AG08396 (cell line): ENCODE results near the gene TRPM4.
A peak's percentile ranks its signal among the peaks of the same experiment; 100 is the strongest.
"Not testable (repeated sequence)": the region's sequence is repeated elsewhere in the genome, so short reads cannot be mapped to it uniquely, and the experiment has no call there.

Experiments
- DNase-seq: peaks from one replicate; pipeline ENCODE4 v3.0.0; 2012; ENCODE audit warnings: low spot score, mixed read lengths

Gene TRPM4

DNA sequence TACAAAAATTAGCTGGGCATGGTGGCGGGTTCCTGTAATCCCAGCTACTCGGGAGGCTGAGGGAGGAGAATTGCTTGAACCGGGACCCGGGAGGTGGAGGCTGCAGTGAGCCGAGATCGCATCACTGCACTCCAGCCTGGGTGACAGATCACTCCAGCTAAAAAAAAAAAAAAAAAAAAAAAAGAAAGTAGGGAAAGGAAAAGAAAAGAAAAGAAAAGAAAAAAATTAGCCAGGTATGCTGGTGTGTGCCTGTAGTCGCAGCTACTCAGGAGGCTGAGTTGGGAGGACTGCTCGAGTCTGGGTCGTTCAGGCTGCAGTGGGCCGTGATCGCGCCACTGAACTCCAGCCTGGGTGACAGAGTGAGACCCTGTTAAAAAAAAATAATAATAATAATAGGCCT, 30.4 kb upstream of the TRPM4 start:
- not testable (repeated sequence) for DNase-seq

DNA sequence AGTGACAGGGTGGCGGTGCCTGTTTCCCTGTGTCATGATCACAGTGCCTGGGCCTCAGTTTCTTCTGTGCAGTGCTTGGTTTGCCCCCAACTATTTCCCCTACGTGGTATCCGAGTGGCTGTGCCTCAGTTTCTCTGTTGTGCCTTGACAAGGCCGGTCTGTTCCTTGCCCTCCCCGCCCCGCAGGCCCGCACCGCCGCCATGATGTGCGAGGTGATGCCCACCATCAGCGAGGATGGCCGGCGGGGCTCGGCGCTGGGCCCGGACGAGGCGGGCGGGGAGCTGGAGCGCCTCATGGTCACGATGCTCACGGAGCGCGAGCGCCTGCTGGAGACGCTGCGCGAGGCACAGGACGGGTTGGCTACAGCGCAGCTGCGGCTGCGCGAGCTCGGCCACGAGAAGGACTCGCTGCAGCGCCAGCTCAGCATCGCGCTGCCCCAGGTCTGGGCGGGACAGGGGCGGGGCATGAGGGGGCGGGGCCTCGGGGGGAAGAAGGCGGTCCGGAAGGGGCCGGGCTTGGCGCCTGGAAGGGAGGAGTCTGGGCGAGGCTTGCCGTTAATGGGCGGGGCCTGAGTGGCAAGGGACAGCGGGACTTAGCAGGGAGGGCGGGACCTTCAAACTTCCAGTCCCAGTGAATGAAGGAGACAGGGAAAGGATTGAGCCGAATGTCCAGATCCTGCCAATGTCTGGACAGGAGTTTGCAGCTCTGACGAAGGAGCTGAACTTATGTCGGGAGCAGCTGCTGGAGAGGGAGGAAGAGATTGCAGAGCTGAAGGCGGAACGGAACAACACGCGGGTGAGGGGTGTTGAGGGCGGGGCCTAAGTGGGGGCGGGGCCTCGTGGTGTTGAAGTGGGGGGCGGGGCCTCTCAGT, 29.7 kb upstream of the TRPM4 start:
- peak; percentile 99 for DNase-seq

DNA sequence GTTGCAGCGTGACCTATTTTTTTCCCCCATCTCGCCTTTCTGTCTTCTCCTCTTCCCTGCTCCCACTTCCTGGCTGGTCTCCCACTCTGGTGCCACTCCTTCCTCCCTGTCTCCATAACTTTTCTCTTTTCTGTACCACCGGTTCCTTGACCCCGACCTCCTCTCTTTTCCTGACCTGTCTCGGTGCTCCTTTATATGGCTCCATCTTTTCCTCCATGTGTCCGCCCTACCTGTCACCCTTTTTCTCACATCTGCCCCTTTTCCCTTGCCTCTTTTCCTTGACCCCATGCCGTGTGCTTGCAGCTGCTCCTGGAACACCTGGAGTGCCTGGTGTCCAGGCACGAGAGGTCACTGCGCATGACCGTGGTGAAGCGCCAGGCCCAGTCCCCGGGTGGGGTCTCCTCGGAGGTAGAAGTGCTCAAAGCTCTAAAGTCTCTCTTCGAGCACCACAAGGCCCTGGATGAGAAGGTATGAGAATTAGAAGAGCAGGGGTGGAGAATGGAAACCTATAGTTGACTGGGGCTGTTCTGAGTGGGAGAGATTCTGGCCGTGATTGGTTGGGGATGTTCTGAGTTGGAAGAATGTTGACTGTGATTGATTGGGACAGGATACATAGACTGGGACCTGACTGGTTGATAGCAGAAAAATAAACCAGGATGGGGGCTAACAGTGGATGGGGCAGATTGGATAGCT, 28.9 kb upstream of the TRPM4 start:
- DNase-seq = no peak

DNA sequence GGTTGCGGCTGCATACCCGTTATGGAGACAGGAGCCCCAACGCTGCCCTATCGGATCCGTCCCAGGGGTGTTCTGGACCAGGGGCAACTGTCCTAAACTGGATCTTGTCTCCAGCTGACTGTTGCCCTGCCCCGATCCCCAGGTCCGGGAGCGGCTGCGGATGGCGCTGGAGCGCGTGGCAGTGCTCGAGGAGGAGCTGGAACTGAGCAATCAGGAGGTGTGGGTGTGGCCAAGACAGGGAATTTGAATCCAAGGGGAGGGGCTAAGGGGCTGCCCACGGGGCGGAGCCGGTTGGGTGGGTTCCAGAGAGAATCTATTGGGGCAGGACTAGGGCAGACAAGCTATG, 28.4 kb upstream of the TRPM4 start:
- no peak for DNase-seq

DNA sequence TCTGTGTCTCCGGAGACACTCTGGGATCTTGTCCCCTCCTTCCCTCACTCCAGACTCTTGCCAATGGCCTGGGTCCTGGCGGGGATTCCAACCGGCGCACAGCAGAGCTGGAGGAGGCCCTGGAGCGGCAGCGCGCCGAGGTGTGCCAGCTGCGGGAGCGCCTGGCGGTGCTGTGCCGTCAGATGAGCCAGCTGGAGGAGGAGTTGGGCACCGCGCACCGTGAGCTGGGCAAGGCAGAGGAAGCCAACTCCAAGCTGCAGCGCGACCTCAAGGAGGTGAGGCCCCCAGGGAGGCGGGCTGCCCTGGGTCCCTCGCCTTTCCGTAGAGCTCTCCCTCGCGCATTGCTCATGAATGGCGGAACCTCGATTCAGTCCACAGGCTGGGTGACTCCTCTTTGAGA, 27.3 kb upstream of the TRPM4 start:
- DNase-seq = no peak

DNA sequence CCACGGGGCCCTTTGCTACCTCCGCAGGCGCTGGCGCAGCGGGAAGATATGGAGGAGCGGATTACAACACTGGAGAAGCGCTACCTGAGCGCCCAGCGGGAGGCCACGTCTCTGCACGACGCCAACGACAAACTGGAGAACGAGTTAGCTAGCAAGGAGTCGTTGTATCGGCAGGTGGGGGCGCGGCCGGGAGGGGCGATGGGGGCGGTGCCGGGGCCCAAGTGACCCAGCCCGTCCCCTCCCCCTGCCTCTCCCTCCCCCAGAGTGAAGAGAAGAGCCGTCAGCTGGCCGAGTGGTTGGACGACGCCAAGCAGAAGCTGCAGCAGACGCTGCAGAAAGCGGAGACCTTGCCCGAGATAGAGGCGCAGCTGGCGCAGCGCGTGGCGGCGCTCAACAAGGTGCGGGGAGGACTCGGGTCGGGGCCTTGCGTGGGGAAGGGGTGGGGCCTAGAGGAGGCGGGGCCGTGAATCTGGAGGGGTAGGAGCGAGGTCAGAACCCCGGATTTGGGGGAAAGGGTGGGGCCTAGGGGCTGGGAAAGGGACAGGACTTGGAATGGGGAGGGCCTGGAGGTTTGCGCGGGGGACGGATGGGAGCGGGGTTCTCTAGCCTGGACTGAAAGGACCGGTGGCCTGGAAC, 24.5 kb upstream of the TRPM4 start:
- DNase-seq = no peak

DNA sequence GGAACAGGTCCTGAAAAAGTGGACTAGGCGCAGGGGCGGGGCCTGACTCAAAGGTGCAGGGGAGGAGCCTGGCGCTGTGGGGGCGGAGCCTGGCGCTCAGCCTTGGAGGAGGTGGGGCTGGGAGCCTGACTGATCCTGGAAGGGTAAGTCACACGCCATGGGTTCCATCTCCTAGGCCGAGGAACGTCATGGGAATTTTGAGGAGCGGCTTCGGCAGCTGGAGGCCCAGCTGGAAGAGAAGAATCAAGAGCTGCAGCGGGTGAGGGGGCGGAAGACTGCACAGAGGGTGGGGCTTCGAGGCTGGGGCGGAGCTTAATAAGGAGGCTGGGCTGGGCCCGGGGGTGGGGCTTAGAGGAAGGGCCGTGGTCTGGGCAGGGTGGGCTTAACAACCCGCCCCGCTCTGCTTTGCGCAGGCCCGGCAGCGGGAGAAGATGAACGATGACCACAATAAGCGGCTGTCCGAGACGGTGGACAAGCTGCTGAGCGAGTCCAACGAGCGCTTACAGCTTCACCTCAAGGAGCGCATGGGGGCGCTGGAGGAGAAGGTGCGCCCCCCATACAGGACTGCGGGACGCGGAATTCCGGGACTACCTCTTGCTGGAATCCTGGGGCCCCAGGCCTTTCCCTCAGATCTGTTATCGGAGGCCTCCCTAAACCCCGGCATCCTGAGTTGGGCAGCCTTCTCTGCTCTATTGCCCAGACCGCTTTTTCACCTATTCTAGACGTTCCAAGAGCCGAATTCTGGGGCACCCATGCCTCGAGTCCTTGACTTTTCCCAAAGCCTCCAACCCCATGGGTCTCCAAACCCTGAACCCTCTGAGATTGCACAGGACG, 23.8 kb upstream of the TRPM4 start:
- peak; percentile 73 for DNase-seq

DNA sequence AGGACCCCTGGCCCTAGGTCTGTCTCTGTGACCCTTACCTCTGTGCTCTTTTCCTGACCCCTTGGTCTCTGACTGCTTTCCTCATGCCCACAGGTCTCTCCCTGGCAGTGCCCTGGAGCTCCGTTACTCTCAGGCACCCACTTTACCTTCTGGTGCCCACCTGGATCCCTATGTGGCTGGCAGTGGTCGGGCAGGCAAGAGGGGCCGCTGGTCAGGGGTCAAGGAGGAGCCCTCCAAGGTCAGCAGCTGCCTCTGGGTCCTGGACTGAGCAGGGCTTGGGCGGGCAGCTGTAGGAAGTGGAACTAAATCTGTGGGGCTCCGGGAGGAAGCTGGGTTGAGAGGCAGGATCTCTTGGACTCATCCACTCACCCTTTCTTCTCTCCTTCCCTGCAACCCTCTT, 21.9 kb upstream of the TRPM4 start:
- no peak for DNase-seq

DNA sequence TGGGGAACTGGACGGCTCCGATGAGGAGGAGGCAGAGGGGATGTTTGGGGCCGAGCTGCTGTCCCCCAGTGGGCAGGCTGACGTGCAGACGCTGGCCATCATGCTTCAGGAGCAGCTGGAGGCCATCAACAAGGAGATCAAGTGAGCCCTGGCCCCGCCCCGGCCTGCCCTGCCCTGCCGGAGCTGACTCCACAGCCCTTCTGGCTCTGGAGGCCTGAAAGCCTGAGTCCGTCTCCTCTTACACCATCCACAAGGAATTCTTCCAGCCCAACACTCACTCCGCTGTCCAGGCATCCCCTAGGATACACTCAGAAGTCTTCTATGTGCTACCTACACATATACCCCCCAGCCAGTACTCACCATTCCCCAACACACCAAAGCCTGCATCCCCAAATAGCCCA, 20.8 kb upstream of the TRPM4 start:
- peak; percentile 78 for DNase-seq

DNA sequence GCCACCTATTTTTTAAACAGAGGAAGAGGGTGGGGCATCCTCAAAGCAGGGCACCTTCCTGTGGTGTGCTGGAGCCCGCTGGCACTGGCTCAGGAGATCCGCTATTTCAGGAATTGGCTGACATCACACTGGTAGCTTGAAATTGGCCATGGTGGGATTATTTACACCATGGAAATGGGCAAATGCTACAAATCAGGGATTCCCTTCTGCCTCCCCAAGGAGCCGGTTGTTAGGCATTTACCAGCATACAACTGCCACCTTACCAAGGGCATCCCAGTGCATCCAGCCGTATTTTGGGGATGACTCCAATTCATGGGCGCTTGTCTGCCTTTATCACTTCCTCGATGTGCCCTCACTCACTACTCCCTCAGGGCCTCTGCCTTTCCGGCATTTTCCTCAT, 16.6 kb upstream of the TRPM4 start:
- DNase-seq = no peak

DNA sequence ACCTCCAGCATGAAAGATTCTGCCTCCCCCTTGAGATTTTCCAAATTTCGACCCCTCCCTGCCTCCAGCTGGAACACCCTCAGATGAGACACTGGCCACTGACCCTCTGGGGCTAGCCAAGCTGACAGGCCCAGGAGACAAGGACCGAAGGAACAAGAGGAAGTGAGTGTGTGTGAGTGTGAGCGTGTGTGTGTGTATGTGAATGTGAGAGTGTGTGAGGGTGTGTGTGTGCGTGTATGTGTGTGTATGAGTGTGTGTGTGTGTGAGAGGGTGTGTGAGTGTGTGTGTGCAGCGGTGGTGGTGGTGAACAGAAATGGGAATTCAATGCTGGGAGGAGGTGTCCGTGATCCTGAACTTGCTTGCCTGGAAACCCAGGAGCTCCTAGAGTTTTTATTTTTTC, 16.2 kb upstream of the TRPM4 start:
- no peak for DNase-seq

DNA sequence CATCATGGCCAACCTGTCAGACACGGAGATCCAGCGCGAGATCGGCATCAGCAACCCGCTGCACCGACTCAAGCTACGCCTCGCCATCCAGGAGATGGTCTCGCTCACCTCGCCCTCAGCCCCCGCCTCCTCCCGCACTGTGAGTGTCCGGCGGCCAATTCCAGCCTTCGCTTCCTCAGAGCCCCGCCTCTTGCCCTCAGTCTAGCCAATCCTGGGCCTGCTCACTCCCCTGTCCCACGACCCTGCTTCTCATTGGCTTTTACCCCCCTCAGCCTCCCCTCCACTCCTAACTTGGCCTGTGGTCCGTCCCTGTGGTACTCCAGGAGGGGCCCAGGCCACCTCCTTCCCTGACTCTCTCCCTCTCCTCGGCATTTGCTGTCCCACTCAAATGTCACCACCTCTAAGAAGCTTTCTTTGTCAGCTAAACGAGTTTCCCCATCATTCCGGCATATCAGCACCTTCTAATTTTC, 14.7 kb upstream of the TRPM4 start:
- peak; percentile 96 for DNase-seq

DNA sequence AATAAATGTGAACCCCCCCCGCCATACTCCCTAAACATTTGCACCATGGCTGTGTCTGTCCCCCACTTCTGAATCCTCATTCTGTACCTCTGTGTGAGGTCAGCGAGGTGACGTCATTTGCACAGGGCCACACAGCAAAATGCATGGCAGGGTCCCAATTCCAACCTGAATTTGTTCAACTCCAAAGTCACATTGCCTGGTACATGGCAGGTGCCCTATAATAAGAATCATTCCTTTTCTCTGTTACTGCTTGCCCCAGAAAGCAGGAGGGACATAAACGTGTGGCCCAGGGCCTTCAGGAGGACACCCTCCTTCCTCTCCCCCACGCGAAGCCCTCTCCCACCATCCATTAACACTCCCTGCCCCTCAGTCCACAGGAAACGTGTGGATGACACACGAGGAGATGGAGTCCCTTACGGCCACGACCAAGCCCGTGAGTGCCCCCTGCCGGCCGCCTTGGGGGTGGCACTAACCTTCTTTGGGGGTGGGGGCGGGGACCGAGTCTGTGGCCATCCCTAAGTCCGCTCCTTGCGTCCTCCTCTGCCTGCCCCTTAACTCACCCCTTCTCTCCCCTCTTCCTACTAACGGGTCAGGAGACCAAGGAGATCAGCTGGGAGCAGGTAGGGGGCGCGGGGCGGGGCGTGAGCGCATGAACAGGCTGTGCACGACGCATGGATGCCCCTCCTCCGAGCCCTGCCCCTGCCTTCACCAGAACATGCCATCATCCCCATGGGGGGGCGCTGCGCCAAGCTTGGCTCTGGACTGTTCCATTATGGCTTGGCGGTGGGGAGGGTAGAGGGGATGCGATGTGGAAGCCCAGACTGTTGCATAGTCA, 11.8 kb upstream of the TRPM4 start:
- peak; percentile 82 for DNase-seq

DNA sequence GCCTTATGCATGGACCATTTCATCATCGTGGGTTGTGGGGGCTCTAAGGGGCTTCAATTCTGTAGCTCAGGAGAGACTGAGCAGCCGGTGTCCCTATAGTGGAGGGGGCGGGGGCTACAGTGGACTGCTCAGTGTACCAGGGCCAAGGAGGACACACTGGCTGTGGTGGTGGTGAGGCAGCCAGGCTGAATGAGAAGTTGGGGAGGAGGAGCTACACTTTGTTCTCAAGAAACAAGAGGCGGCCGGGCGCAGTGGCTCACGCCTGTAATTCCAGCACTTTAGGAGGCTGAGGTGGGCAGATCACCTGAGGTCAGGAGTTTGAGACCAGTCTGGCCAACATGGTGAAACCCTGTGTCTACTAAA, 11.2 kb upstream of the TRPM4 start:
- not testable (repeated sequence) for DNase-seq

DNA sequence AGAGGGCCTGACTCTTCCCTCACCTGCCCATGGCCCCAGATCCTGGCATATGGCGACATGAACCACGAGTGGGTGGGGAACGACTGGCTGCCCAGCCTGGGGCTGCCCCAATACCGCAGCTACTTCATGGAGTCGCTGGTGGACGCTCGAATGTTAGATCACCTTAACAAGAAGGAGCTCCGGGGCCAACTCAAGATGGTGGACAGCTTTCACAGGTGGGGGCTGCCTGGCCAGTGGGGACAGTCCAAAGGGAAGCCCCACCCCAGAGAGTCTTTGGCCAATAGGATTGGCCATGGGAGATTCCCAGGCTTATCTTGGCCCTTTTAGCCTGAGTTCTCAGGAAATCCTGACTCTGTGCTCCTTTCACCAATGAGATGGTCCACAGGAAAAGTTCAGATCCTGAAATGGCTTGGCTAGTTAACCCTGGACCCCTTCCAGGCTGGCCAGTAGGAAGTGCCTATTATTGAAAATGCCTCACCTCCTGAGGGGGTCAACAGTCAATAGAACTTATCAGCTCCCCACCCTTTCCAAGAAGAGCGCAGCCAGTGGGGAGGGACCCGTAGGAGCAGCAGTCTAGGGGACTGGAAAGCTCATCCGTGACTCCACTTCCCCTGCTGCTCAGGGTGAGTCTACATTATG, 9.4 kb upstream of the TRPM4 start:
- DNase-seq = no peak

DNA sequence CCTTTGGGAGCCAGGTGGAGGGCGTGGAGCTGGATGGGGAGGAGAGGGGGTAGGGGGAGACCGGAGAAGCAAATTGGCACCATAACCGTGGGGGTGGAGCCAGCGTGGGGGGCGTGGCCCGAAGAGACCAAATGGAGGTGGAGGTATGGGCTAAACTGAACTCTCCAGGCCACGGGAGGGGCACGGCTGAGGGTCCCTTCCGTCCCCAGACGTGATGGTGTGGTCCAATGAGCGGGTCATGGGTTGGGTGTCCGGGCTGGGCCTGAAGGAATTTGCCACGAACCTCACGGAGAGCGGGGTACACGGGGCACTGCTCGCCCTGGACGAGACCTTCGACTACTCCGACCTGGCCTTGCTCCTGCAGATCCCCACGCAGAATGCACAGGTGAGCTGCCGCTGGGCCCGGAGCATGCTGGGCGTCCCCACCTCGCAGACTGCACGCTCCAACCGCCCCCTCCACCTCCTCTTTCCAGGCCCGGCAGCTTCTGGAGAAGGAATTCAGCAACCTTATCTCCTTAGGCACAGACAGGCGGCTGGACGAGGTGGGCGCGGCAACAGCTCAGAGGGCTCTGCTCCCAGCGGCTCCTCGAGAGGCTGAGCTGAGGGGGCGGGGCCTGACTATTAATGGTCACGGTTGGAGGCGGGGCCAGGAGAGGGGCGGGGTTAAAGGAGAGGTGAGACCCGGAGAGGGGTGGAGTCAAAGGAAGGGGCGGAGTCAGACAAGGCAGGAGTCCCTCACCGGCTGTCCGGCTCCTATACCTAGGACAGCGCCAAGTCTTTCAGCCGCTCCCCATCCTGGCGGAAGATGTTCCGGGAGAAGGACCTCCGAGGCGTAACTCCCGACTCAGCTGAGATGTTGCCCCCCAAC, 8.6 kb upstream of the TRPM4 start:
- peak; percentile 94 for DNase-seq

DNA sequence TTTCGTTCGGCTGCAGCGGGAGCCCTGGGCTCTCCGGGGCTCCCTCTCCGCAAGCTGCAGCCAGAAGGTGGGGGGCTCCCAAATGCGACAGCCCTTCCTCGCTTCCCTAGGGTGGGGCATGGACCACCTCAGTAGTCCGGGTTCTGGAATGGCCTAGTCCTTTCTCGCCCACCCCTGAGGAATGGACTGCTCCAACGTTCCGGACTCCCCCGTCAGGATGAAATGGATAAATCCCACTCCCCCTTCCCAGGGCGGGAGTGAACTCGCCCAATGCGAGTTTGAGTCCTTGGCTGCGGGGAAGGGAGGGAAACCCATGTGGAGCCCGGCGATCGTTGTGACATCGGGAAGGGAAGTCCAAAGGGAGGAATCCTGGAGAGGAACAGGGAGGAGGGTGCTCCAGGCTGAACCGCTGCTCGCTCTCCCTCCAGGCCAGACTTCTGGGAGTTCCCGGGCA, 7.9 kb upstream of the TRPM4 start:
- DNase-seq = peak; percentile 84

DNA sequence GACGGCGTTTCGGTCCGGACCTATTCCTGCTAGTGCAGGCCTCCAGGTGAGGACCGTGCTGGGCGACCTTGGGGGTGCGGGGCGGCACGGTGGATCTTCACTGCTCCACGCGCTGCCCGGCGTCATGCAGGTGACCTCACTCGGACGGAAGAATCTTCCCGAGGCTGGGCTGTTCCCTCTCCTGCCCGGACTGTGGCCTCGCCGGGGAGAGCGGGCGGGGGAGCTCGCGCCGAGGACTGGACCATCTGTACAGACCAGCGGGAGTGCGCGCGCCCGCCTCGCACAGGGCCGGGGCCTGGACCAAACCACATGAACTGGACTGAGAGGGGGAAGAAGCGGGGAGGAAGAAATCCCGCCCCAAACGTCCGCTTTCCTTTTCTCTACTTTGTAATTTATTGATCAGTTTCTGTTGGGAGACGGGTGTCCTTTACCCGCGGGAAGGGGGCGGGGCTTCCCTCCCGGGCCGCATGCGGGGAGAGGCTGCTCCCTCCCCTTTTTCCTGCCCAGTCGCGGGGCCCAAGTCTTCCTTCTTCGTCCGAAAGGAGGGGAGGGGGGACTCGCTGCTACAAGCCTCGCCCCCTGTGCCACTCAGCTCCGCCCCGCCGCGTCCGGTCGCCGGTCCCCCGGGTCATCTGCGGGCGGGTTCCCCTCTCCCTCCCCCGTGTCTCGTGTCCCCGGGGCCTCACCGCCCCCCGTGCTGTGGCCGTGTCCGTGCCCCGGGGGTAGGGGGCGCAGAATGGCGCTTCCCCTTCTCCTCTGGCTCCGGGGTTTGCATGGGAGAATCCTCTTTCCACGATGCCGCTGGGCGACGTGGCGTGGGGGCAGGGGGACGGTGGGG, 7.3 kb upstream of the TRPM4 start:
- DNase-seq = peak; percentile 82

DNA sequence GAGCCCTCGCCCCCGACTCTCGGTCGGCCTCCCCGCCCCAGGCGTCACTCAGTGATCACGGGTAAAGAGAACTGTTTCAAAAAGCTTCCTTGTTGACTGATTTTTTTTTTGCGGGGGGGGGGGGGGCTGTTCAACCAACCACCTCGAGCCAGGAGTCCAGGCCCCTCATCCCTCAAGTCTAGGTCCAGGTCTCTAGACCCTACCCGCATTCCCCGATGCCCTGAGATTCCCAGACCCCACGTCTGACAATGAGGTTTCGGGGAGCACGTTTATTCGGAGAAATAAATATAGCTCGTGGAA, 6.7 kb upstream of the TRPM4 start:
- no peak for DNase-seq
